HFF-Myc (cell line): Measurements from ENCODE around the gene C18orf32.
"Not testable (repeated sequence)": the region's sequence is repeated elsewhere in the genome, so short reads cannot be mapped to it uniquely, and the experiment has no call there.

Experiments used
- DNase-seq: peaks from one replicate; pipeline ENCODE4 v3.0.0-alpha.2; 2011; ENCODE audit warnings: low read depth; ENCODE audit errors: extremely low read depth
- H3K4me3 ChIP-seq: replicated peaks from 2 replicates; pipeline ENCODE4 v1.5.1; 2011; ENCODE audit warnings: low read depth, mild to moderate bottlenecking, control low read depth, low read length
- TF ChIP-seq, protein P1 (sequence below): IDR thresholded peaks from 2 replicates; pipeline ENCODE4 v1.5.1; 2012; ENCODE audit warnings: mild to moderate bottlenecking, low read depth, low read length, control low read depth; ENCODE audit errors: missing control alignments

Gene C18orf32

DNA sequence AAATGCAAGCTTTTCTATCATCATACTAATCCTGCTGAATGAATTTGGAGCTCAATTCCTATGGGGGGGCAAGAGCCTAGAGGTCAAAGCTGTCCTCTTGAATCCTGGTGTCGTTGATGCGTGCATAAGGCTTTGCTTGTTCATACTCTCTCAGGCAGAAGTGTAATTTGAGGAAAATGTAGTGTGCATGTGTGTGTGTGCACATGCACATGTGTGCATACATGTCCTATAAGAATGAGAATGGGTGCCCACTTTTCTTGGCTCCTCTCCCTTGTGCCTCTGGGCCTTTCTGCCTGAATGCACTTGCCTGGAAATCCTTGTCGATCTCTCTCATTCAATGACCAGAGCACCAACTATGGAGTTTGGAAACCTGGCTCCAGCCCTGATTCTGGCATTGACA lies 28.5 kb upstream of the C18orf32 start:
- no peak for DNase-seq
- TF ChIP-seq, protein P1, sequence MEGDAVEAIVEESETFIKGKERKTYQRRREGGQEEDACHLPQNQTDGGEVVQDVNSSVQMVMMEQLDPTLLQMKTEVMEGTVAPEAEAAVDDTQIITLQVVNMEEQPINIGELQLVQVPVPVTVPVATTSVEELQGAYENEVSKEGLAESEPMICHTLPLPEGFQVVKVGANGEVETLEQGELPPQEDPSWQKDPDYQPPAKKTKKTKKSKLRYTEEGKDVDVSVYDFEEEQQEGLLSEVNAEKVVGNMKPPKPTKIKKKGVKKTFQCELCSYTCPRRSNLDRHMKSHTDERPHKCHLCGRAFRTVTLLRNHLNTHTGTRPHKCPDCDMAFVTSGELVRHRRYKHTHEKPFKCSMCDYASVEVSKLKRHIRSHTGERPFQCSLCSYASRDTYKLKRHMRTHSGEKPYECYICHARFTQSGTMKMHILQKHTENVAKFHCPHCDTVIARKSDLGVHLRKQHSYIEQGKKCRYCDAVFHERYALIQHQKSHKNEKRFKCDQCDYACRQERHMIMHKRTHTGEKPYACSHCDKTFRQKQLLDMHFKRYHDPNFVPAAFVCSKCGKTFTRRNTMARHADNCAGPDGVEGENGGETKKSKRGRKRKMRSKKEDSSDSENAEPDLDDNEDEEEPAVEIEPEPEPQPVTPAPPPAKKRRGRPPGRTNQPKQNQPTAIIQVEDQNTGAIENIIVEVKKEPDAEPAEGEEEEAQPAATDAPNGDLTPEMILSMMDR, result no peak
- H3K4me3 ChIP-seq, result no peak overlapping the region

DNA sequence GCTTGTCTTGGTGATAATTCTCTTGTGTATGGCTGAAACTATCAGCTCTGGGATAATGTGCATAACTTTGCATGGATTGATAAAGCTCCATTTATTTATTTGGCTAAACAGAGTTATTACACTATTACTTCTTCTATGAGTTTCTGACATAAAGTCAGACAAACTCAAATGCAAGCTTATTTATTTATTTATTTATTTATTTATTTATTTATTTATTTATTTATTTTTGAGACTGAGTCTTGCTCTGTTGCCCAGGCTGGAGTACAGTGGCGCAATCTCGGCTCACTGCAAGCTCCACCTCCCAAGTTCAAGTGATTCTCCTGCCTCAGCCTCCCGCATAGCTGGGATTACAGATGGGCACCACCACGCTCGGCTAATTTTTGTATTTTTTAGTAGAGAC lies 28.0 kb upstream of the C18orf32 start:
- DNase-seq, H3K4me3 ChIP-seq: not testable (repeated sequence)

DNA sequence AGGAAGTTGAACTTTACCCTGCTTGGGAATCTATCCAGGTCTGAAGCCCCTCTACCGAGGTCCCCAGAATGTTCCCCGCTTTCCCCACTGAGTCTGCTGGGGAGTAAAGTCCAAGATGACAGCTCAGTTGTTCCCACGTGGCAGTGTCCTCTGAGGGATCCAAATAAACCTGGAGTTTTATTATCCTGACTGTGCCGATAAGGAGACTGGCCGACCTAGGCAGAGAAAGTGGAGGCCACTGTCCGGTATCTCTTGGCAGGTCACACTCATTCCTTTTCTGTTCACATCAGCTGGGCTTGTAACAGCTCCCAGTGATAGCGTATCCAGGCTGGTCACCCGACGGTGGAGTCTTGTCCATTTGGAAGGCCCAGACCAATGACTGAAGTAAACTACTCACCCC lies 27.5 kb upstream of the C18orf32 start:
- no peak for DNase-seq
- H3K4me3 ChIP-seq, result no peak overlapping the region
- TF ChIP-seq, protein P1, result no peak

DNA sequence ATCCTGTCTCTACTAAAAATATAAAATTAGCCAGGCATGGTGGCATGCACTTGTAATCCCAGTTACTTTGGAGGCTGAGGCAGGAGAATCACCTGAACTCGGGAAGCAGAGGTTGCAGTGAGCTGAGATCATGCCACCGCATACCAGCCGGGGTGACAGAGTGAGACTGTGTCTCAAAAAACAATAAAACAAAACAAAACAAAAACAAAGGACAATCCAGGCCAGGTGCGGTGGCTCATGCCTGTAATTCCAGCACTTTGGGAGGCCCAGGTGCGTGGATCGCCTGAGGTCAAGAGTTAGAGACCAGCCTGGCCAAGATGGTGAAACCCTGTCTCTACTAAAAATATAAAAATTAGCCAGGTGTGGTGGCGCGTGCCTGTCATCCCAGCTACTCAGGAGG lies 25.8 kb upstream of the C18orf32 start:
- H3K4me3 ChIP-seq, DNase-seq: not testable (repeated sequence)

DNA sequence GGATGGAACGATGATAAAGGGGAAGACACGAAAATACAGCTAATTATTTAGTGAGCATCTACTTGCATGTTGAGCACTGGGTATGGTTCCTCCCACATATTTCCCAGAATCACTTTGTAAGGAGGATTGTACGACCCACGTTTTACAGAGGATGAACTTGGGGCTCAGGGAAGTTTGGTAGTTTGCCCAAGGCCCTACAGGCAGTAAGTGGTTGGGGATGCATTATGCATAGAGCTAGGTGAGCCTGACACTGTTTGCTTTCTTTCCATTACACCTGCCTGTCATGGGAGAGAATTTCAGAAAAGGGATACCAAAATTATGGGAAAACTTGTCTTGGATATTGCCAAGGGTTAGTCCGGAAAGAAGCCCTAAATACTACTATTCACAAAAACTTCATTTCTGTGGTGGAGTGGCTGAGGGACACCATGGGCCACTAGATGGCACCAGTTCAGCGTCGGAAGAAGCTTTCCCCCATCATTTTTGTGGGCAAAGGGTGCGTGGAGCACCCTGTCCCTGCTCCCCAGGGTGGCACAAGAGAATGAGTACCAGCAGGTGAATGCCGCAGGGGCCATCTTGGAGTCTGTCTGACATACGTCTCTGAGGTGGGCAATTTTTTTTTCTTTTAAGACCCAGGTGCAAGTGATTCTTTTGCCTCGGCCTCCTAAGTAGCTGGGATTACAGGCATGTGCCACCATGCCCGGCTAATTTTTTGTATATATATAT lies 23.5 kb upstream of the C18orf32 start:
- no peak overlapping the region for H3K4me3 ChIP-seq
- TF ChIP-seq, protein P1, result peak; percentile 91
- DNase-seq, result no peak

DNA sequence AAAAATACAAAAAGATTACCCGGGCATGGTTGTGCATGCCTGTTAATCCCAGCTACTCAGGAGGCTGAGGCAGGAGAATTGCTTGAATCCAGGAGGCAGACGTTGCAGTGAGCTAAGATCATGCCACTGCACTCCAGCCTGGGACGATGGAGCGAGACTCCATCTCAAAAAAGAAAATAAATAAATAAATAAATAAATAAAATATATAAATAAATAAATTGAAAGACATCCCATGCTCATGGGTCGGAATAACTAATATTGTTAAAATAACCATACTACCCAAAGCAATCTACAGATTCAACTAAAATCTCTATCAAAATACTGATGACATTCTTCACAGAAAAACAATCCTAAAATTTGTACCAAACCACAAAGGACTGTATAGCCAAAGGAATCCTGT lies 19.4 kb upstream of the C18orf32 start:
- not testable (repeated sequence) for DNase-seq, H3K4me3 ChIP-seq

DNA sequence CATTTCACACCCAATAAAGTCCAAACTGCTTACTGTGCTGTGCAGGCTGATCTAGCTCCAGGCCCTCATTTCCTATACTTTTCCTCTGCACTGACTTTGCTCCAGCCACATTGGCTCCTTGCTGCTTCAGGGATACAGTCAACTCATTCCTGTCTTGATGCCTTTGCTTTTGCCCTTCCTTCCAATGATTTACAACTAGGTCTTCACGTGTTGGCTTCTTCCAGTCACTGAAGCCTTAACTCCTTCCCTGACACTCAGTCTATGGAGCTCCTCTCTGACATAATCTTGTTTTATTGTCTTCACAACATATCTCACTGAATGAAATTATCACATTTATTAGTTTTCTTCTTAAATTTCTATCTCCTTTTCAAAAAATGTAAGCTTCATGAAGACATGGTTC lies 16.9 kb upstream of the C18orf32 start:
- TF ChIP-seq, protein P1, result no peak
- DNase-seq, result no peak
- no peak overlapping the region for H3K4me3 ChIP-seq

DNA sequence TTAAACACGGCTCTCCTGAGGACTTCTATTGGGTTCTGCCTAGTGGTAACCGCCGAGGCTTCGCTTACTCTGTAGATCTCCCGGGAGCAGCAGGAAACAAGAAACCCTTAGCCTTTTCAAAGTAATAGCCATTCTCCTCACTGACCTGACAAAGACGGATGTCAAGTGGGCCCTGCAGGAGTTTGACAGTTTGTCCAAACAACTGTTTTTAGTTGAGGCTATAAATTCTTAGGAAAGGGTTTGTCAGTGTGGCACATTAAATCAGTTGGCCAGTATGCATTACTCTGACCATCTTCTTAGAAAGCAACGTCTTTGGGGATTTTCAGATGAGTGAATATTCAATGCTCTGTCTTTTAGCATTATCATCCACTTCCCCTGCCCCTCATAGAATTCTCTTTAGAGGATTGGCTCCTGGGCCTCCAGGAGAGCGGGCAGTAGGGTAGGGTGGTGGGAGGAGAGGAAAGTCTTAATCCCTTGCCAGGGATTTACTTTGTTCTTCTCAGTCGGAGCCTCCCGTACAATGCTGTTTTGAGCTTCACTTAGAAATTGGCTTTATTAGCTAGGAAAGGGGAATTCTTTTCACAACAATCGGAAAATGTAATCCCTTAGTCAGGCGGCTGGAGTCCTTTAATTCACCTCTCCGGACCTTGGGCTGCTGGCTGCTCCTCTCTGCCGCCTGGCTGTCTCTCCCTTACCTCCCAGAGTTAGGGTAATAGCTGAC lies 13.3 kb upstream of the C18orf32 start:
- H3K4me3 ChIP-seq, result no peak overlapping the region
- DNase-seq, result no peak
- TF ChIP-seq, protein P1, result no peak
